CD4-positive, alpha-beta T cell treated with Interleukin-4 for 4 hours (primary cell): ENCODE results near the gene YPEL2.
"Not testable (repeated sequence)": the region's sequence is repeated elsewhere in the genome, so short reads cannot be mapped to it uniquely, and the experiment has no call there.

Experiments
- DNase-seq: peaks from one replicate; pipeline ENCODE4 v3.0.0-alpha.2; 2020

The YPEL2 gene

GRCh38 chr17:59409336-59410048 is 78.0 kb downstream of the YPEL2 start:
- no peak for DNase-seq

GRCh38 chr17:59410049-59410437 is 78.6 kb downstream of the YPEL2 start:
- no peak for DNase-seq

GRCh38 chr17:59412431-59412830 is 81.0 kb downstream of the YPEL2 start:
- not testable (repeated sequence) for DNase-seq

GRCh38 chr17:59413014-59413766 is 81.7 kb downstream of the YPEL2 start:
- no peak for DNase-seq

- no peak for DNase-seq
Measured at GRCh38 chr17:59415397-59415796, 83.9 kb downstream of the YPEL2 start.

GRCh38 chr17:59416184-59416583 is 84.7 kb downstream of the YPEL2 start:
- DNase-seq = no peak

GRCh38 chr17:59417452-59417851 is 86.0 kb downstream of the YPEL2 start:
- no peak for DNase-seq

- no peak for DNase-seq
Measured at GRCh38 chr17:59418732-59419166, 87.3 kb downstream of the YPEL2 start.

GRCh38 chr17:59420901-59421300 is 89.4 kb downstream of the YPEL2 start:
- DNase-seq = no peak

GRCh38 chr17:59421722-59422121 is 90.3 kb downstream of the YPEL2 start:
- no peak for DNase-seq

GRCh38 chr17:59423137-59423724 is 91.8 kb downstream of the YPEL2 start:
- no peak for DNase-seq

GRCh38 chr17:59423903-59424302 is 92.4 kb downstream of the YPEL2 start:
- DNase-seq = no peak

- DNase-seq = no peak
Measured at GRCh38 chr17:59424331-59424730, 92.9 kb downstream of the YPEL2 start.

GRCh38 chr17:59425085-59425931 is 93.9 kb downstream of the YPEL2 start:
- no peak for DNase-seq

- no peak for DNase-seq
Measured at GRCh38 chr17:59426031-59426430, 94.6 kb downstream of the YPEL2 start.

- DNase-seq = no peak
Measured at GRCh38 chr17:59427425-59427921, 96.0 kb downstream of the YPEL2 start.

GRCh38 chr17:59427996-59428395 is 96.5 kb downstream of the YPEL2 start:
- no peak for DNase-seq

GRCh38 chr17:59428916-59429485 is 97.5 kb downstream of the YPEL2 start:
- no peak for DNase-seq

GRCh38 chr17:59431601-59432000 is 100.1 kb downstream of the YPEL2 start:
- DNase-seq = no peak

- no peak for DNase-seq
Measured at GRCh38 chr17:59432657-59433056, 101.2 kb downstream of the YPEL2 start.

GRCh38 chr17:59433586-59433985 is 102.1 kb downstream of the YPEL2 start:
- DNase-seq = no peak

GRCh38 chr17:59434429-59434828 is 103.0 kb downstream of the YPEL2 start:
- DNase-seq = no peak

GRCh38 chr17:59435238-59435637 is 103.8 kb downstream of the YPEL2 start:
- peak; percentile 41 for DNase-seq
